Parathyroid adenoma (tissue), 2 donors: ENCODE measurements around the gene TMEM135.

Experiments
- H2AFZ ChIP-seq: fragments of 300-600 bp; sonication (generic); one replicate; pipeline ENCODE4 v1.7.0; 2017; ENCODE audit warnings: antibody characterized with exemption, mild to moderate bottlenecking
- H3K27ac ChIP-seq: fragments of 300-600 bp; sonication (generic); one replicate; pipeline ENCODE4 v1.7.0; 2017
- H3K27me3 ChIP-seq: fragments of 300-600 bp; sonication (generic); one replicate; pipeline ENCODE4 v1.7.0; 2017; ENCODE audit warnings: low read length; ENCODE audit not compliant: control insufficient read depth, insufficient read depth
- H3K36me3 ChIP-seq: fragments of 300-600 bp; sonication (generic); one replicate; pipeline ENCODE4 v1.7.0; 2017; ENCODE audit warnings: low read length; ENCODE audit not compliant: control insufficient read depth, insufficient read depth
- H3K4me1 ChIP-seq: fragments of 300-600 bp; sonication (generic); one replicate; pipeline ENCODE4 v1.7.0; 2017; ENCODE audit warnings: control low read depth
- H3K4me2 ChIP-seq: fragments of 300-600 bp; sonication (generic); one replicate; pipeline ENCODE4 v1.7.0; 2017; ENCODE audit warnings: low read length
- H3K4me3 ChIP-seq: fragments of 300-600 bp; sonication (generic); one replicate; pipeline ENCODE4 v1.7.0; 2017; ENCODE audit warnings: low read depth, low read length
- H3K79me2 ChIP-seq: fragments of 300-600 bp; sonication (generic); one replicate; pipeline ENCODE4 v1.7.0; 2017; ENCODE audit warnings: control low read depth
- H3K9ac ChIP-seq: fragments of 300-600 bp; sonication (generic); one replicate; pipeline ENCODE4 v1.7.0; 2017; ENCODE audit warnings: mild to moderate bottlenecking
- H3K9me3 ChIP-seq: fragments of 300-600 bp; sonication (generic); one replicate; pipeline ENCODE4 v1.7.0; 2017; ENCODE audit warnings: low read length; ENCODE audit not compliant: control insufficient read depth
- CTCF ChIP-seq: fragments of 300-600 bp; sonication (generic); IDR thresholded peaks from one replicate; pipeline ENCODE4 v1.7.0; 2017; ENCODE audit warnings: antibody characterized with exemption, mild to moderate bottlenecking
- donor health status: primary hyperparathyroidism.

Gene TMEM135

DNA sequence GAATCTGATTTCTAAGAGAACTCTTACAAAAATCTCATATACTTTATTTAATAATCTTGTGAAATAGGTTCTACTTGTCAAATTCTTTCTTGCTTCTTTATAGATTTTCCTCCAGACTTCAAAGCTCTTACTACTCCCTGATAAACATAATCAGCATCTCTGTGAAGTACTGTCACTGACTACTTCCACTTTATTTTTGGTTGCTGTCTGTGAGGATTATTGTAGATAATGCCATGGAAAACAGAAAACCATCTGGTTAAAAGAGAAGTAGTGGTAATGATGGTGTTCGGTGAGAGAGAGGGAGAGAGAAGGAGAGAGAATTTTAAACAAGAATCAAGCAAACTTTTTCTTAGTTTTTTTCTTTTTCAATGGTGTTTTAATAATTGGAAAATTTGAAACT is 152.3 kb downstream of the TMEM135 start:
- Histone ChIP-seq H3K27me3 (no peaks in the 10 kb centered on the region), H3K79me2 (no peaks in the 10 kb centered on the region), H3K36me3 (no peaks in the 10 kb centered on the region), H3K9me3 (no peaks in the 10 kb centered on the region), H3K4me3 (no peak overlapping the region), H3K4me1 (no peaks in the 10 kb centered on the region), H3K4me2 (no peak overlapping the region), H3K9ac (no peak overlapping the region), H2AFZ (no peak overlapping the region), H3K27ac (no peak overlapping the region)
- no peak for TF ChIP-seq CTCF

- H3K9me3 ChIP-seq, result no peaks in the 10 kb centered on the region
- no peak overlapping the region for H3K9ac ChIP-seq
- no peaks in the 10 kb centered on the region for H3K4me1 ChIP-seq
- no peak for TF ChIP-seq CTCF
- no peak overlapping the region for H3K4me3 ChIP-seq
- no peaks in the 10 kb centered on the region for H3K79me2 ChIP-seq
- H3K27ac ChIP-seq, result no peak overlapping the region
- no peaks in the 10 kb centered on the region for H3K36me3 ChIP-seq
- no peaks in the 10 kb centered on the region for H3K27me3 ChIP-seq
- H3K4me2 ChIP-seq, result no peak overlapping the region
- H2AFZ ChIP-seq, result no peak overlapping the region
Observed at GRCh38 chr11:87193756-87194470, 156.2 kb downstream of the TMEM135 start.

- Histone ChIP-seq H3K9me3 (no peaks in the 10 kb centered on the region), H2AFZ (no peak overlapping the region), H3K4me2 (no peak overlapping the region), H3K27ac (no peak overlapping the region), H3K4me1 (no peaks in the 10 kb centered on the region), H3K4me3 (no peak overlapping the region), H3K79me2 (no peaks in the 10 kb centered on the region), H3K36me3 (no peaks in the 10 kb centered on the region), H3K9ac (no peak overlapping the region), H3K27me3 (no peaks in the 10 kb centered on the region)
- no peak for TF ChIP-seq CTCF
Observed at GRCh38 chr11:87194985-87195820, 157.5 kb downstream of the TMEM135 start.

GRCh38 chr11:87198266-87198881 is 160.6 kb downstream of the TMEM135 start:
- Histone ChIP-seq H3K79me2 (no peaks in the 10 kb centered on the region), H3K4me1 (no peaks in the 10 kb centered on the region), H3K27ac (no peak overlapping the region), H3K9ac (no peak overlapping the region), H3K9me3 (no peaks in the 10 kb centered on the region), H3K4me2 (no peak overlapping the region), H2AFZ (no peak overlapping the region), H3K36me3 (no peaks in the 10 kb centered on the region), H3K27me3 (no peaks in the 10 kb centered on the region), H3K4me3 (no peak overlapping the region)
- TF ChIP-seq CTCF, result no peak
